ENCODE data around the gene RAVER2. TPM values are rescaled to one million over a fixed set of nuclear protein-coding genes. Genes with fewer than 3 reads are reported as not detected.
"Not testable (repeated sequence)": the region's sequence is repeated elsewhere in the genome, so short reads cannot be mapped to it uniquely, and the experiment has no call there.

The RAVER2 gene
- polyA plus RNA-seq, 3 donors: 0.38 to 1.3 (median 0.69) TPM

GRCh38 chr1:64814427-64814826 is 69.6 kb downstream of the RAVER2 start:
- Histone ChIP-seq H2AFZ (ENCODE audit: insufficient read depth, low read depth, low read length, poor library complexity, severe bottlenecking) (no peak overlapping the region), H3K4me1 (ENCODE audit: control insufficient read depth in 1 of 2, insufficient read depth in 2 of 2, low read length in 2 of 2) (no peaks in the 10 kb centered on the region), H3K27me3 (ENCODE audit: control insufficient read depth in 2 of 2, insufficient read depth in 2 of 2, low read length in 2 of 2) (no peaks in the 10 kb centered on the region), H3K9me3 (replicated peaks in 1 of 2; ENCODE audit: control insufficient read depth in 1 of 2, insufficient read depth in 1 of 2, low read length in 2 of 2) (no peaks in the 10 kb centered on the region), H4K20me1 (ENCODE audit: insufficient read depth, low read length) (no peaks in the 10 kb centered on the region), H3K36me3 (replicated peaks in 1 of 2; ENCODE audit: control insufficient read depth in 1 of 2, insufficient read depth in 2 of 2, low read length in 2 of 2) (no peaks in the 10 kb centered on the region), H3K4me2 (replicated peaks; ENCODE audit: extremely low read depth, low read length, poor library complexity, severe bottlenecking) (no peak overlapping the region), H3K79me2 (ENCODE audit: insufficient read depth, low read length) (no peaks in the 10 kb centered on the region), H3K27ac (ENCODE audit: low read depth in 1 of 2, low read length in 2 of 2) (no peak overlapping the region), H3K4me3 (replicated peaks in 1 of 3; ENCODE audit: low read depth in 2 of 3, low read length in 3 of 3) (no peak overlapping the region), H3K9ac (ENCODE audit: insufficient read depth, low read length, poor library complexity, severe bottlenecking) (no peak overlapping the region)
- Mint-ChIP-seq H3K4me3 (no peak overlapping the region), H3K27ac (no peak overlapping the region), H3K36me3 (peaks cover 6 to 8% of the 10 kb centered on the region in 2 donors), H3K27me3 (ENCODE audit: low read depth in 3 of 3) (no peaks in the 10 kb centered on the region), H3K4me1 (no peaks in the 10 kb centered on the region), H3K9me3 (peaks cover 0 to 6% (median 3%) of the 10 kb centered on the region in 7 donors)
- no CpG with 5 or more reads among the region's 1 CpG for WGBS (ENCODE audit: insufficient coverage)
- DNase-seq: no peak
- TF ChIP-seq CTCF (IDR thresholded peaks at IDR 0.05): no peak
- intact Hi-C loops (cut with micrococcal nuclease): no loop called here

GRCh38 chr1:64817364-64817763 is 72.5 kb downstream of the RAVER2 start:
- H3K9me3 Mint-ChIP-seq; H3K27me3 ChIP-seq (ENCODE audit: control insufficient read depth in 2 of 2, insufficient read depth in 2 of 2, low read length in 2 of 2); H3K36me3 Mint-ChIP-seq; intact Hi-C loops (cut with micrococcal nuclease); H3K27me3 Mint-ChIP-seq (ENCODE audit: low read depth in 3 of 3); H3K4me2 ChIP-seq (replicated peaks; ENCODE audit: extremely low read depth, low read length, poor library complexity, severe bottlenecking); H3K4me1 ChIP-seq (ENCODE audit: control insufficient read depth in 1 of 2, insufficient read depth in 2 of 2, low read length in 2 of 2); H3K27ac Mint-ChIP-seq; H3K4me1 Mint-ChIP-seq; H3K4me3 ChIP-seq (replicated peaks in 1 of 3; ENCODE audit: low read depth in 2 of 3, low read length in 3 of 3); H2AFZ ChIP-seq (ENCODE audit: insufficient read depth, low read depth, low read length, poor library complexity, severe bottlenecking); H3K4me3 Mint-ChIP-seq; H3K27ac ChIP-seq (ENCODE audit: low read depth in 1 of 2, low read length in 2 of 2); H3K36me3 ChIP-seq (replicated peaks in 1 of 2; ENCODE audit: control insufficient read depth in 1 of 2, insufficient read depth in 2 of 2, low read length in 2 of 2); DNase-seq; H4K20me1 ChIP-seq (ENCODE audit: insufficient read depth, low read length); H3K9ac ChIP-seq (ENCODE audit: insufficient read depth, low read length, poor library complexity, severe bottlenecking); H3K79me2 ChIP-seq (ENCODE audit: insufficient read depth, low read length); H3K9me3 ChIP-seq (replicated peaks in 1 of 2; ENCODE audit: control insufficient read depth in 1 of 2, insufficient read depth in 1 of 2, low read length in 2 of 2): not testable (repeated sequence)
- no CpG with 5 or more reads among the region's 5 CpGs for WGBS (ENCODE audit: insufficient coverage)

- not testable (repeated sequence) for H3K4me1 Mint-ChIP-seq; H3K36me3 Mint-ChIP-seq; H3K79me2 ChIP-seq (ENCODE audit: insufficient read depth, low read length); H3K27ac Mint-ChIP-seq; H3K27me3 Mint-ChIP-seq (ENCODE audit: low read depth in 3 of 3); H3K4me1 ChIP-seq (ENCODE audit: control insufficient read depth in 1 of 2, insufficient read depth in 2 of 2, low read length in 2 of 2); H3K9me3 Mint-ChIP-seq; H3K9ac ChIP-seq (ENCODE audit: insufficient read depth, low read length, poor library complexity, severe bottlenecking); H3K36me3 ChIP-seq (replicated peaks in 1 of 2; ENCODE audit: control insufficient read depth in 1 of 2, insufficient read depth in 2 of 2, low read length in 2 of 2); H3K27ac ChIP-seq (ENCODE audit: low read depth in 1 of 2, low read length in 2 of 2); H4K20me1 ChIP-seq (ENCODE audit: insufficient read depth, low read length); H3K9me3 ChIP-seq (replicated peaks in 1 of 2; ENCODE audit: control insufficient read depth in 1 of 2, insufficient read depth in 1 of 2, low read length in 2 of 2); H3K27me3 ChIP-seq (ENCODE audit: control insufficient read depth in 2 of 2, insufficient read depth in 2 of 2, low read length in 2 of 2); H3K4me3 ChIP-seq (replicated peaks in 1 of 3; ENCODE audit: low read depth in 2 of 3, low read length in 3 of 3); H3K4me2 ChIP-seq (replicated peaks; ENCODE audit: extremely low read depth, low read length, poor library complexity, severe bottlenecking); DNase-seq; H2AFZ ChIP-seq (ENCODE audit: insufficient read depth, low read depth, low read length, poor library complexity, severe bottlenecking); H3K4me3 Mint-ChIP-seq
- WGBS (ENCODE audit: insufficient coverage): no CpG with 5 or more reads among the region's 3 CpGs
- intact Hi-C loops (cut with micrococcal nuclease): loop anchor here in 1 of 2 donors (5.0 kb wide), 1 partner anchor 548 kb away; no protein-coding TSS in a partner anchor
Observed at GRCh38 chr1:64820572-64820971, 75.7 kb downstream of the RAVER2 start.

Data from CD14-positive monocyte (primary cell).